ENCODE measurements around the gene KISS1.
"Not testable (repeated sequence)": the region's sequence is repeated elsewhere in the genome, so short reads cannot be mapped to it uniquely, and the experiment has no call there.

KISS1 gene, protein sequence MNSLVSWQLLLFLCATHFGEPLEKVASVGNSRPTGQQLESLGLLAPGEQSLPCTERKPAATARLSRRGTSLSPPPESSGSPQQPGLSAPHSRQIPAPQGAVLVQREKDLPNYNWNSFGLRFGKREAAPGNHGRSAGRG

GRCh38 chr1:204196068-204196795 lies at the start of gene KISS1:
KISS1 (minus strand) TSS chr1:204196491; CDS start chr1:204192876, 3,615 bp downstream.
- no peak for DNase-seq (ENCODE audit: low read depth)

GRCh38 chr1:204242920-204243319 lies 46.6 kb upstream of the KISS1 start:
- no peak for DNase-seq (ENCODE audit: low read depth)

- no peak for DNase-seq (ENCODE audit: low read depth)
Measured at GRCh38 chr1:204241914-204242313, 45.6 kb upstream of the KISS1 start.

DNA sequence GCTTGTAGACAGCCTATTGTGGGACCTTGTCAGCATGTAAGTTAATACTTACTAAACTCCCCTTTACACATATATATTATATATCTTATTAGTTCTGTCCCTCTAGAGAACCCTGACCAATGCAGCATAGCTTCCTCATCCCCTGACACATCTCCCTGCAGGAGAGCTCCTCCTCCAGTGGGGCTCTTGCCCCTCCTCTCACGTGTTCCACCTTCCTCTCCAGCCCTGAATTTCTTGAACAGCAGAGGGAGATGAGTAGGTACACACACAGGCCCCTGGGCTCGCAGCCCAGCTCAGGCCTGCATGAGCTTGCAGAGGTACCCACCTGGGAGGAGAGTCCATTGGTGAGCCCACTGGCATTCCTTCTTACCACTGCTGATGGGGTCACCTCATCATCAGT lies 44.8 kb upstream of the KISS1 start:
- no peak for DNase-seq (ENCODE audit: low read depth)

GRCh38 chr1:204240233-204240632 lies 43.9 kb upstream of the KISS1 start:
- no peak for DNase-seq (ENCODE audit: low read depth)

DNA sequence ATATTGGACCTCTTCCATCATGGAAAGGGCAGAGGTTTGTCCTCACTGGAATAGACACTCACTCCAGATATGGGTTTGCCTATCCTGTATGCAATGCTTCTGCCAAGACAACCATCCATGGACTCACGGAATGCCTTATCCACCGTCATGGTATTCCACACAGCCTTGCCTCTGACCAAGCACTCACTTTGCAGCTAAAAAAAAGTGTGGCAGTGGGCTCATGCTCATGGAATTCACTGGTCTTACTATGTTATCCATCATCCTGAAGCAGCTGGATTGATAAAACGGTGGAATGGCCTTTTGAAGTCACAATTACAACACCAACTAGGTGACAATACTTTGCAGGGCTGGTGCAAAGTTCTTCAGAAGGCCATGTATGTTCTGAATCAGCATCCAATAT lies 43.1 kb upstream of the KISS1 start:
- DNase-seq (ENCODE audit: low read depth), result not testable (repeated sequence)

DNA sequence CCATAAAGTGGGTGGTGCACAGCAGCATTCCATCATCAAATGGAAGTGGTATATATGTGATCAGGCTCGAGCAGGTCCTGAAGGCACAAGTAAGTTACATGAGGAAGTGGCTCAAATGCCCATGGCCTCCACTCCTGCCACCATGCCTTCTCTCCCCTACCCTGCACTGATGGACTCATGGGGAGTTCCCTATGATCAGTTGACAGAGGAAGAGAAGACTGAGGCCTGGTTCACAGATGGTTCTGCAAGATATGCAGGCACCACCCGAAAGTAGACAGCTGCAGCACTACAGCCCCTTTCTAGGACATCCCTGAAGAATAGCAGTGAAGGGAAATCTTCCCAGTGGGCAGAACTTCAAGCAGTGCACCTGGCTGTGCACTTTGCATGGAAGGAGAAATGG lies 42.2 kb upstream of the KISS1 start:
- DNase-seq (ENCODE audit: low read depth), result not testable (repeated sequence)

GRCh38 chr1:204237515-204237914 lies 41.2 kb upstream of the KISS1 start:
- not testable (repeated sequence) for DNase-seq (ENCODE audit: low read depth)

DNA sequence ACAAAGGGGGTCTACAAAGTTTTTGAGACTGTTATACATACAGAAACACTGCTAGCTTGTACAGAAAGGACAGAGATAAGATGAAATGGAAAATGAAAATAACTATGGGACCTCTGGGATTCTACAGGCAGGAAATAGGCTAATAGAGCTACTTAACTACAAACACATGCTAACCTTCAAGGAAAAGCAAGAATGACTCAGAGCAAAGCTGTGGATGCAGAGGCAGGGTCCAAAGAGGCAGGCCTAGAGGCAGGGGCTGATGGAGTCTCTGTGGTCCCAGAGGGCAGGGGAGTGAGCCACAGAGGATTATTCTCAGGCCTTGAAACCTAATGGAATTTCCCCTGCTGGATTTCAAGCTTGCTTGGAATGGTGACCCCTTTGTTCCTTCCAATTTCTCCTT lies 36.2 kb upstream of the KISS1 start:
- no peak for DNase-seq (ENCODE audit: low read depth)

DNA sequence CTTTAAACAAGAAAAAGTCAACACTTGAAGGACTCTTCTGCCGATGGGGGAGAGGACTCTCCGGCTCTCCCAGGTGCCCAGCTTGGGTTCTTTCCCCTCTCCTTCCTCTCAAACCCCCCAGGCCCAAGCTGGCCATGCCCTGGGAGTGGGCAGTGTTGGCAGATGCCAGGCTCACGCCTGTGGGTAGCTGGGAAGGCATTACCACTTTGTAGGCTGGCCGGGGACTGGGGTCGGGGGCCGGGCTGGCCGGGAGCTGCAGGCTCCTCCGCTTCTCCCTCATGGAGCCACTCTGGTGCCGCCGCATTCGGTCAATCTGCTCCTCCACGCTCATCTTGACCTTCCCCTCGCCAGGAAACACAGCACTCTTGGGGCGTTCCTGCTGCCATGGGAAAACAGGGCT lies 33.9 kb upstream of the KISS1 start:
- no peak for DNase-seq (ENCODE audit: low read depth)

GRCh38 chr1:204228896-204229295 lies 32.6 kb upstream of the KISS1 start:
- no peak for DNase-seq (ENCODE audit: low read depth)

GRCh38 chr1:204227996-204228785 lies 31.9 kb upstream of the KISS1 start:
- no peak for DNase-seq (ENCODE audit: low read depth)

- no peak for DNase-seq (ENCODE audit: low read depth)
Measured at GRCh38 chr1:204227351-204227750, 31.1 kb upstream of the KISS1 start.

DNA sequence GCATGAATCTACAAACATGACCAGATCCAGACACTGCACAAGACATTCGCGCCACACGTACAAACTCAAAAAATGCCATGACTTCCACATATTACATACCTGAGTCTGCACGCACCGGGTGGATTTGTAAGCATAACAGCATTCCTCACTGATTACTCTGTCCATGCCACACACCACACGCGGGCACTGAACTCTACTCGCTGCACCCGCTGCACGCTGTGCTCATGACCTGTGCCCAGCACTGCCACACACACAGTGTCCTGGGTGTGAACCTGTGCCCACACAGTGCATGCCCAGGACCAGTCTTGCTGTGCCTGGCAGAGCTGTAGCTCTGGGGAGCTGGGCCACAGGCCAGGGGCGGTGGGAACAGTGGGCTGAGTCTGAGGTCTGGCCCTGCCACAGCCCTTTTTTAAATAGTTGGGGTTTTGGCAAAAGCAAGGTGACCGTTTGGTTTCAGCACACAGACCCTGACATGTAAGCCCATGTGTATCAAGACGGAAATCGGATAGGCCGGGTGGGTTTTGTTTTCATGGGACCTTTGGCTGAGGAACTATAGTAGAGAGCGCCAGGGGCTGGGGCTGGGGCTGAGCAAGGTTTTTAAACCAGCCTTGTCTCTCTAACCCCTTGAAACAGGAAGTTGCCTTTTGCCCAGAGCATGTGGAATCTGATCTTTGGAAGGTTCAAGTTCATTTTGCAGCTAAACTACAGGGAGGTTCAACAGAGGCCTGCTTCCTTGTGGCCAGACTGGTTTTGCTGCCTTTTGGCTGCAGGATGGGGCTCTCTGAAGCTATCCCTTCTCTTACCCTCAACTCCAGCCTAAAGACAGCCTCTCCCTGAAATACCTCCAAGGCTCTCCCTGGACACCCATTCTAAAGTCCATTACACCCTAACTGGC lies 29.8 kb upstream of the KISS1 start:
- DNase-seq (ENCODE audit: low read depth), result no peak

DNA sequence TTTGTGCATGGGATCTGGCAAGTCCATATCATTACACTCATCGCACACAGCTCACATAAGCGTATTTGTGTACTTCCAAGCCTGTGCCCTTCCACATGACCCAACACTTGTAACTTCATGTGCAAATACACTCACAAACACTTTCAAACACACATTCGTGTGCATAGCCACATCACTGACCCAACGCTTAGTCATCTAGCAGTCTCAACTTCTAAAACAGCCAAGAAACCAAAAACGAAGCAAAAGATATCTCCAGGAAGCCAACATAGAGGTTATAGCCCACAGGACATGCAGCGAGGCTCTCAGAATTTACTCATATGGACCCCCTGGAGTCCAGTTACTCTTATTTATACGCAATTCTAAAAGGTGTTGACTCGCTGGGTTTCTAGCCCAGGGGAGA lies 28.4 kb upstream of the KISS1 start:
- DNase-seq (ENCODE audit: low read depth), result no peak

DNA sequence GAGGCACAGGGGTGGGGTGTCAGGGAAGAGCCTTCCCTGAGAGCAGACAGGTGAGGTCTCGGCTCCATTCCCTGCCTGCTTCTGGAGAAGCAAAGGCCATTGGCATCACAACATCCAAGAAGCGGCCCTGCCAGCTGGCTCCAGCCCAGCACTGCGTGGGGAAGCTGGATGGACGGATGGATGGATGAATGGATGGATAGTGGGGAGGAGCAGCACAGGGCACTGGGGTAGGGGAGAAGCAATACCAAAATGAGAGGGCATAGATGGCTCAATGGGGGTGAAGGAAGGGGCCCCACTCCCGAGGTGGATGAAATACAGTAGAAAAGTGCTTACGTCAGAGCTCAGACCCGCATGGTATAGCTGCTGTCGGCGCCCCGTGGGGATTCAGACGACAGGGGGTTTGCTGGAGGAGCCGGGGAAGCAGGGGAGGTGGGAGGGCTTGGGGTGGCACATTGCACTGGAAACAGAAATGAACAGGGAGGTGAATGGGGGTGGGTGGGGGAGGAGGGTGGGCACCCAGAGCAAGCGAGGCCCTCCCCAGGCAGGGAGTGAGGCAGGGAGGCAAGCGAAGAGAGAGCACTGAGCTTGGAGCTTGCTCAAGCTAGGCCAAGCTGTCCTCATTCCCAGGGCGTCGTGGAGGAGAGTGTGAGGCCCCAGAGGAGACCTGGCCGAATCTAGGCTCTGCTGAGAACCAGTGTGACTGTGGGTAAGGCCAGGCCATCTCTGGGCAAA lies 27.0 kb upstream of the KISS1 start:
- no peak for DNase-seq (ENCODE audit: low read depth)

GRCh38 chr1:204222764-204223055 lies 26.4 kb upstream of the KISS1 start:
- no peak for DNase-seq (ENCODE audit: low read depth)

GRCh38 chr1:204222006-204222763 lies 25.9 kb upstream of the KISS1 start:
- DNase-seq (ENCODE audit: low read depth), result no peak

DNA sequence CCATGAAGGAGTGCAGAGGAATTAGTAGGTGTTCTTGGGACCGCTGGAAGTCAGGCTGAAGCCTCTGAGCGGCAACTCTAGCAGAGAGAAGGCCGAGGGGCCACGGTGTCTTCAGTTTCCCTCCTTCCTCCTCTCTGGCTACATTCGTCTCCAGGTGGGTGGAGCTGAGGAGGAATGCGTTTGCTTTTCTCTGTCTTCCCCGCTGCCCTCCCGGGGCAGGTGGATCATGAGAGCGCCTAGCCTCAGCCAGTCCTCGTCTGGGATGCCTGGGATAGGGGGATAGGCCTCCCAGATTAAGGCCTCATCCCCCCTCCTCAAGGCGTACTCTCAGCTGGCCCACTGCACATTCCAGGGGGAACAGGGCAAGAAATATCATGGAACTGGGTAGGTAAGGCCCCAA lies 25.0 kb upstream of the KISS1 start:
- DNase-seq (ENCODE audit: low read depth), result no peak

DNA sequence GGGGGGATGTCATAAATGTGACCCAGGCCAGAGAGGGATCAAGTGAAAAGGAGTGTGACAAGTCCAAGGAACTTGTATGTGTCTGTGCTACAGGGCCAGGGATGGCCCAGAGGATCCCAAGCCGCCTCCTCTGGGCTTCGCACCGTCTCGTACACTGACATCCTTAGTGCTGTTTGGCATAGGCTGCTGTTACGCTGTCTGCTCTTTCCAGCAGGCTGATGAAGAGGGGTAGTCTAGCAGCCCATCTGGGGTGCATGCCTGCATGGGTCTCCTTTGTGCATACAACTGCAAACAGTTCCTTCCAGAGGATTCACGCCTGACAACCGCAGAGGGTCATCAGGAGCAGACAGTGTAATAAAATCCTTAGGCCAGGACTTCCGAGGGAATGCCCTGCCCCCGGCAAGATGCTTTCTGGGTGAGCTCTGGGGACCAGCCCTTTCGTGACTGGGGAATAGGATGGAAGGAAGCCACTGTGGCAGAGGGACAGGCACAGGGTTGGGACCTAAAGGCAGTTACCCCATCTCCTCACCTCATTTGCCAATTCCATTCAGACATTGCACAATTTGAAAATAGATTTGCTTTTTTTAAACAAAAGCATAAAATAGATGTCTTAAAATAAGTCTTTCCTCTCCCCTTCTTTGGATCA lies 23.8 kb upstream of the KISS1 start:
- no peak for DNase-seq (ENCODE audit: low read depth)

Measured in activated T-cell treated with anti-CD3 and anti-CD28 coated beads for 1 hour (primary cell).